ENCODE results near the gene MYH6. TPM values are rescaled to one million over a fixed set of nuclear protein-coding genes. Genes with fewer than 3 reads are reported as not detected.

The MYH6 gene
- total RNA-seq, 1 experiment from 2014 or later, result 0.07 TPM

- H3K9ac ChIP-seq (ENCODE audit: extremely low read depth, insufficient read length, low read length), result peak within 1 kb of the TSS; percentile 18
- H2BK120ac ChIP-seq (ENCODE audit: low read depth, low read length, poor library complexity, severe bottlenecking), result no peak within 1 kb of the TSS
- Mint-ChIP-seq H3K27me3 (ENCODE audit: low read depth) (peaks cover 34% of the 10 kb centered on the region), H3K36me3 (ENCODE audit: insufficient read depth in 1 of 3, low read depth in 3 of 3) (peaks cover 13 to 31% (median 19%) of the 10 kb centered on the region in 3 experiments), H3K27ac (peak within 1 kb of the TSS; percentile 90 to 93 (median 90)), H3K4me3 (peak within 1 kb of the TSS; percentile 79 to 94), H3K4me1 (peaks cover 32 to 38% of the 10 kb centered on the region in 2 experiments), H3K9me3 (peaks cover 0 to 2% of the 10 kb centered on the region in 2 experiments; a peak in 1 of 5 replicates)
- H3K79me2 ChIP-seq (ENCODE audit: insufficient read depth, low read length), result no peaks in the 10 kb centered on the region
- H3K18ac ChIP-seq (ENCODE audit: insufficient read length, low read depth, low read length), result peak within 1 kb of the TSS; percentile 60
- H3K79me1 ChIP-seq (ENCODE audit: insufficient read depth, low read depth, low read length, poor library complexity, severe bottlenecking), result no peaks in the 10 kb centered on the region
- no peak within 1 kb of the TSS for H4K8ac ChIP-seq (replicated peaks; ENCODE audit: insufficient read length, low read depth, low read length)
- H3T11ph ChIP-seq (ENCODE audit: low read length), result no peak within 1 kb of the TSS
- no peaks in the 10 kb centered on the region; the same call in 1 of the 2 replicates for H3K27me3 ChIP-seq (ENCODE audit: insufficient read depth, low read length)
- peak within 1 kb of the TSS; percentile 56 for H3K4me2 ChIP-seq (ENCODE audit: insufficient read depth, insufficient read length, low read length)
- H2AFZ ChIP-seq (ENCODE audit: low read length), result no peak within 1 kb of the TSS
- H3K14ac ChIP-seq (ENCODE audit: insufficient read depth, low read length), result peak within 1 kb of the TSS; percentile 95
- H2BK15ac ChIP-seq (ENCODE audit: low read depth, low read length), result no peak within 1 kb of the TSS
- no peak within 1 kb of the TSS for H2BK5ac ChIP-seq (ENCODE audit: insufficient read length, low read length)
- no peak within 1 kb of the TSS for H3K27ac ChIP-seq (ENCODE audit: insufficient read length, low read depth, low read length)
- no peaks in the 10 kb centered on the region for H4K20me1 ChIP-seq (ENCODE audit: control insufficient read depth, insufficient read depth, insufficient read length)
- WGBS (ENCODE audit: extremely low coverage, insufficient read length, low lambda C conversion rate), result no CpG with 5 or more reads among the region's 74 CpGs
- H3K23me2 ChIP-seq (ENCODE audit: insufficient read length, low read depth, low read length, poor library complexity, severe bottlenecking), result peaks cover 23% of the 10 kb centered on the region
- H4K91ac ChIP-seq (ENCODE audit: insufficient read length, low read depth, low read length), result no peak within 1 kb of the TSS
- H2AK5ac ChIP-seq (ENCODE audit: insufficient read length, low read length), result no peak within 1 kb of the TSS
- DNase-seq, result no peak
- H3K9me3 ChIP-seq (ENCODE audit: control insufficient read depth, low read depth, low read length), result no peaks in the 10 kb centered on the region
- H3K56ac ChIP-seq (ENCODE audit: insufficient read length, low read depth, low read length), result no peak within 1 kb of the TSS
- no peak for TF ChIP-seq CTCF (conservative IDR thresholded peaks at IDR 0.05)
- H4K5ac ChIP-seq (ENCODE audit: insufficient read length, low read depth, low read length), result no peak within 1 kb of the TSS
- no peak within 1 kb of the TSS for H2BK20ac ChIP-seq (ENCODE audit: low read depth, low read length, poor library complexity, severe bottlenecking)
- no peak within 1 kb of the TSS; the same call in 1 of the 2 replicates for H3K4ac ChIP-seq (ENCODE audit: low read depth, low read length)
- H3K23ac ChIP-seq (ENCODE audit: insufficient read length, low read depth, low read length), result no peak within 1 kb of the TSS
- no peak within 1 kb of the TSS for H2BK12ac ChIP-seq (ENCODE audit: insufficient read length, low read depth, low read length)
- H3K4me1 ChIP-seq (ENCODE audit: insufficient read depth, low read length), result peaks cover 4% of the 10 kb centered on the region; the same call in 1 of the 2 replicates
Observed at GRCh38 chr14:23365036-23365731, 42.9 kb downstream of the MYH6 start, which contains the start of gene EFS. EFS (minus strand) TSS chr14:23365172; CDS start chr14:23365025, 147 bp downstream.
